GM10248 (cell line): ENCODE measurements around the gene PIGV.
A peak's percentile ranks its signal among the peaks of the same experiment; 100 is the strongest.

Experiments used
- CTCF ChIA-PET: fragments of 300-600 bp; sonication (Branson Sonifier 250); formaldehyde crosslinking; extraction: SDS; loops from one replicate; lab custom pipeline; 2021; ENCODE audit warnings: antibody characterized with exemption; lab: Yijun Ruan, JAX
- POLR2A ChIA-PET: fragments of 350-650 bp; sonication (Branson Sonifier 250); formaldehyde crosslinking; extraction: SDS; loops from one replicate; lab custom pipeline; 2020; ENCODE audit warnings: antibody characterized with exemption; lab: Yijun Ruan, JAX
- DNase-seq: peaks from one replicate; pipeline ENCODE4 v3.0.0; 2012; ENCODE audit errors: extremely low spot score
- TF ChIP-seq, protein P1 (sequence below): IDR thresholded peaks from 2 replicates; pipeline ENCODE4 v1.5.1; 2012; ENCODE audit warnings: mild to moderate bottlenecking, low read depth; ENCODE audit errors: extremely low read depth, missing control alignments, control extremely low read depth

The PIGV gene

GRCh38 chr1:26788515-26788785 lies 700 bp downstream of the PIGV start:
- TF ChIP-seq, protein P1, sequence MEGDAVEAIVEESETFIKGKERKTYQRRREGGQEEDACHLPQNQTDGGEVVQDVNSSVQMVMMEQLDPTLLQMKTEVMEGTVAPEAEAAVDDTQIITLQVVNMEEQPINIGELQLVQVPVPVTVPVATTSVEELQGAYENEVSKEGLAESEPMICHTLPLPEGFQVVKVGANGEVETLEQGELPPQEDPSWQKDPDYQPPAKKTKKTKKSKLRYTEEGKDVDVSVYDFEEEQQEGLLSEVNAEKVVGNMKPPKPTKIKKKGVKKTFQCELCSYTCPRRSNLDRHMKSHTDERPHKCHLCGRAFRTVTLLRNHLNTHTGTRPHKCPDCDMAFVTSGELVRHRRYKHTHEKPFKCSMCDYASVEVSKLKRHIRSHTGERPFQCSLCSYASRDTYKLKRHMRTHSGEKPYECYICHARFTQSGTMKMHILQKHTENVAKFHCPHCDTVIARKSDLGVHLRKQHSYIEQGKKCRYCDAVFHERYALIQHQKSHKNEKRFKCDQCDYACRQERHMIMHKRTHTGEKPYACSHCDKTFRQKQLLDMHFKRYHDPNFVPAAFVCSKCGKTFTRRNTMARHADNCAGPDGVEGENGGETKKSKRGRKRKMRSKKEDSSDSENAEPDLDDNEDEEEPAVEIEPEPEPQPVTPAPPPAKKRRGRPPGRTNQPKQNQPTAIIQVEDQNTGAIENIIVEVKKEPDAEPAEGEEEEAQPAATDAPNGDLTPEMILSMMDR, result no peak
- DNase-seq, result no peak
- POLR2A ChIA-PET, result interaction anchor here (0.5 to 1.1 kb wide), 4 partner anchors 96 to 287 kb away, joined by 3 to 4 read pairs (median 3); no protein-coding TSS in a partner anchor
- CTCF ChIA-PET, result interaction anchor here (0.6 to 9.7 kb wide), 62 partner anchors 10 to 299 kb away, joined by 3 to 257 read pairs (median 5); partner anchors contain the start of gene GPN2

GRCh38 chr1:26788836-26789611 lies 1.3 kb downstream of the PIGV start:
- POLR2A ChIA-PET, result interaction anchor here (0.5 to 1.1 kb wide), 4 partner anchors 97 to 288 kb away, joined by 3 to 4 read pairs (median 3); no protein-coding TSS in a partner anchor
- CTCF ChIA-PET, result interaction anchor here (0.6 to 9.7 kb wide), 64 partner anchors 11 to 300 kb away, joined by 3 to 257 read pairs (median 5); partner anchors contain the start of gene GPN2
- TF ChIP-seq, protein P1, result peak; percentile 86
- peak; percentile 79 for DNase-seq

- no peak for DNase-seq
- TF ChIP-seq, protein P1, result no peak
- ChIA-PET POLR2A (interaction anchor here (1.0 kb wide), 1 partner anchor 98 kb away, joined by 3 read pairs; no protein-coding TSS in a partner anchor), CTCF (interaction anchor here (0.7 to 9.7 kb wide), 32 partner anchors 9 to 289 kb away, joined by 3 to 257 read pairs (median 8); no protein-coding TSS in a partner anchor)
Observed at GRCh38 chr1:26789612-26789865, 1.8 kb downstream of the PIGV start.

GRCh38 chr1:26789931-26790330 lies 2.2 kb downstream of the PIGV start:
- ChIA-PET CTCF (interaction anchor here (0.7 to 9.7 kb wide), 29 partner anchors 9 to 289 kb away, joined by 3 to 257 read pairs (median 9); no protein-coding TSS in a partner anchor), POLR2A (no interaction called here)
- no peak for DNase-seq
- TF ChIP-seq, protein P1, result no peak

GRCh38 chr1:26790551-26790953 lies 2.8 kb downstream of the PIGV start:
- ChIA-PET CTCF (interaction anchor here (0.8 to 9.7 kb wide), 24 partner anchors 9 to 290 kb away, joined by 3 to 257 read pairs (median 10); no protein-coding TSS in a partner anchor), POLR2A (interaction anchor here (0.9 to 1.1 kb wide), 2 partner anchors 75 to 208 kb away, joined by 3 read pairs; no protein-coding TSS in a partner anchor)
- TF ChIP-seq, protein P1, result no peak
- peak; percentile 64 for DNase-seq

GRCh38 chr1:26791148-26791547 lies 3.4 kb downstream of the PIGV start:
- DNase-seq, result no peak
- ChIA-PET CTCF (interaction anchor here (1.0 to 9.7 kb wide), 19 partner anchors 8 to 290 kb away, joined by 3 to 257 read pairs (median 9); no protein-coding TSS in a partner anchor), POLR2A (interaction anchor here (0.9 to 1.1 kb wide), 2 partner anchors 74 to 209 kb away, joined by 3 read pairs; no protein-coding TSS in a partner anchor)
- TF ChIP-seq, protein P1, result no peak
